NCI-H82 treated with DMSO at 0.1 percent for 48 hours (cell line): ENCODE measurements around the gene CD79B.
A peak's percentile ranks its signal among the peaks of the same experiment; 100 is the strongest.

ENCODE experiments used
- DNase-seq: peaks from one replicate; lab custom pipeline; 2025; ENCODE audit not compliant: unreplicated experiment; lab: John Stamatoyannopoulos, UW

Gene CD79B

GRCh38 chr17:63954402-63955063, 22.4 kb upstream of the CD79B start:
- DNase-seq = no peak

- DNase-seq = no peak
Observed at GRCh38 chr17:63950940-63951907, 19.1 kb upstream of the CD79B start.

GRCh38 chr17:63949576-63950250, 17.6 kb upstream of the CD79B start:
- DNase-seq = no peak

- no peak for DNase-seq
Observed at GRCh38 chr17:63948521-63948920, 16.4 kb upstream of the CD79B start.

- DNase-seq = no peak
Observed at GRCh38 chr17:63947711-63948330, 15.7 kb upstream of the CD79B start.

- peak; percentile 32 for DNase-seq
Observed at GRCh38 chr17:63946440-63947363, 14.6 kb upstream of the CD79B start.

GRCh38 chr17:63945784-63946439, 13.8 kb upstream of the CD79B start:
- no peak for DNase-seq

GRCh38 chr17:63944736-63945499, 12.8 kb upstream of the CD79B start:
- DNase-seq = no peak

- no peak for DNase-seq
Observed at GRCh38 chr17:63943745-63944144, 11.6 kb upstream of the CD79B start.

- no peak for DNase-seq
Observed at GRCh38 chr17:63942309-63942985, 10.3 kb upstream of the CD79B start.

GRCh38 chr17:63941751-63942150, 9.6 kb upstream of the CD79B start:
- no peak for DNase-seq

GRCh38 chr17:63941162-63941561, 9.0 kb upstream of the CD79B start:
- DNase-seq = no peak

- DNase-seq = no peak
Observed at GRCh38 chr17:63940584-63940983, 8.5 kb upstream of the CD79B start.

- no peak for DNase-seq
Observed at GRCh38 chr17:63939884-63940283, 7.8 kb upstream of the CD79B start.

GRCh38 chr17:63939401-63939800, 7.3 kb upstream of the CD79B start:
- no peak for DNase-seq

- no peak for DNase-seq
Observed at GRCh38 chr17:63937920-63938319, 5.8 kb upstream of the CD79B start.

GRCh38 chr17:63937319-63937718, 5.2 kb upstream of the CD79B start:
- no peak for DNase-seq
